Measurements from ENCODE around the gene CYB561. TPM values are rescaled to one million over a fixed set of nuclear protein-coding genes. Genes with fewer than 3 reads are reported as not detected.
A peak's percentile ranks its signal among the peaks of the same experiment; 100 is the strongest.

CYB561 gene
- total and polyA plus RNA-seq, 4 donors = 41.2 to 97.9 (median 45.8) TPM

DNA sequence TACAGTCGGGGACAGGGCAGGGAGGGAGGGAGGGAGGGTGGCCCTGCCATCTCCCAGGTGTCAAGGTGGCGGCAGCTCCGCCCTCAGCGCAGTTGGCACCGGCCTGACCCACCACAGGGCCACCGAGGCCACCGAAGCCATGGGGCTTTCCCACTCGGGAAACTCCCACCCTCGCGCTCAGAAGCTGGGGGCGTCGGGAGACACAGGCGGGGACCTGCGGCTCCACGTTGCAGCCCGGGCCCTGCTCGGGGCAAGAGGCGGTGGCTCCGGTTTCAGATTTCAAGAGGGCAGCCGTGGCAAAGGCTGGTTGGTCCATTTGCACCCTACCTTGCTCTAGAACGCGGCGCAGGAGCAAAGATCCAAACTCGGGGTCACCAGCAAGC, 544 bp downstream of the CYB561 start:
- ATAC-seq (ENCODE audit: insufficient read depth, low FRiP score) = peak; percentile 13
- no peak for TF ChIP-seq CTCF (IDR thresholded peaks at IDR 0.05; ENCODE audit: control extremely low read depth, extremely low read depth)
- no peaks in the 10 kb centered on the region for H3K27me3 ChIP-seq (ENCODE audit: control insufficient read depth in 3 of 3, insufficient read depth in 3 of 3, low read length in 2 of 3)
- peak overlapping the region; percentile 58 for H3K4me3 ChIP-seq
- H3K27ac ChIP-seq (ENCODE audit: low read depth in 1 of 2, low read length in 1 of 2) = peak overlapping the region in 1 of 2 donors; percentile 96
- H3K4me1 ChIP-seq (ENCODE audit: control insufficient read depth in 5 of 5, insufficient read depth in 5 of 5, low read length in 5 of 5) = peaks cover 0 to 30% (median 7%) of the 10 kb centered on the region in 5 donors
- peak; percentile 35 to 64 (median 61) for DNase-seq
- no peaks in the 10 kb centered on the region for H3K9me3 ChIP-seq (ENCODE audit: control insufficient read depth in 4 of 4, insufficient read depth in 3 of 4, low read length in 3 of 4)
- H3K36me3 ChIP-seq (ENCODE audit: control insufficient read depth in 4 of 4, insufficient read depth in 4 of 4, low read length in 4 of 4) = no peaks in the 10 kb centered on the region
- H3K9ac ChIP-seq (ENCODE audit: insufficient read depth in 1 of 2, low read length in 2 of 2) = peak overlapping the region in 1 of 2 donors; percentile 46
- WGBS, 2 donors = 2 to 5% methylated on average over 22 to 24 of the region's 24 CpGs

DNA sequence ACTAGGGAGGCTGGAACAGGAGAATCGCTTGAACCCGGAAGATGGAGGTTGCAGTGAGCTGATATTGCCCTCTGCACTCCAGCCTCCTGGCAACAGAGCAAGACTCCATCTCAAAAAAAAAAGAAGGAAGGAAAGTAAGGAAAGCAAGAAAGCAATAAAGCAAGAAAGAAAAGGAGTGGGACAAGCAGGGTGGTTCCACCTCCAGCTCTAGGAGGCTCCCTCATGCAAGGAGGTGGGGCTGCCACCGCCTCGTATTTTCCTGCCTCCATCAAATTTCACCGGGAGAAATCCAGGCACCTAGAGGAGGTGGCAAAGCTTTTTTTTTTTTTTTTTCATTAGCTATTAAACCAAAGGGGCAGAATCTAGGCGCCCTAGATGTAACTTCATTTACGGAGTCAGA, 1.0 kb downstream of the CYB561 start:
- no peaks in the 10 kb centered on the region for H3K9me3 ChIP-seq (ENCODE audit: control insufficient read depth in 4 of 4, insufficient read depth in 3 of 4, low read length in 3 of 4)
- DNase-seq = no peak
- WGBS, 2 donors = 51 to 68% methylated on average over 7 of the region's 7 CpGs
- no peak for TF ChIP-seq CTCF (IDR thresholded peaks at IDR 0.05; ENCODE audit: control extremely low read depth, extremely low read depth)
- no peak overlapping the region for H3K4me3 ChIP-seq
- no peaks in the 10 kb centered on the region for H3K27me3 ChIP-seq (ENCODE audit: control insufficient read depth in 3 of 3, insufficient read depth in 3 of 3, low read length in 2 of 3)
- no peak for ATAC-seq (ENCODE audit: insufficient read depth, low FRiP score)
- peaks cover 0 to 34% (median 7%) of the 10 kb centered on the region in 5 donors for H3K4me1 ChIP-seq (ENCODE audit: control insufficient read depth in 5 of 5, insufficient read depth in 5 of 5, low read length in 5 of 5)
- H3K36me3 ChIP-seq (ENCODE audit: control insufficient read depth in 4 of 4, insufficient read depth in 4 of 4, low read length in 4 of 4) = no peaks in the 10 kb centered on the region
- H3K27ac ChIP-seq (ENCODE audit: low read depth in 1 of 2, low read length in 1 of 2) = no peak overlapping the region
- peak overlapping the region; percentile 3 to 46 for H3K9ac ChIP-seq (ENCODE audit: insufficient read depth in 1 of 2, low read length in 2 of 2)

DNA sequence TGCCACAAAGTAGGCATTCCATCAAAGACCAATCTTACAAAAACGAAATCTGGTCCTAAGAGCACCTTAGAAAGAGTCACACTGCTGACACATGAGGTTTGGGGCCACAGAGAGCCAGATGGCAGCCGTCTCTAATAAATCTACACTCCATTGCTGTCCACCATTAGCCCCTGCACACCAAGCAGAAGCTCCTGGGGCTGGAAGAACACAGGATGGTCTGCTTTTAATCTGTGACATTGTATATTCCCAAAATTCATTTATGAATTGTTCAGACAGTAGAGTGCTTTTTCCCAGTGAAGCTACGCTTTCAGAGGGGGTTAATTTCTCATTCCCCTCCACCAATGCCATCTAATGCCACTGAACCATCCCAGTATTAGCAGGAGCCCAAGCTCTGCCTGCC, 1.6 kb downstream of the CYB561 start:
- H3K27me3 ChIP-seq (ENCODE audit: control insufficient read depth in 3 of 3, insufficient read depth in 3 of 3, low read length in 2 of 3) = no peaks in the 10 kb centered on the region
- no peak overlapping the region for H3K27ac ChIP-seq (ENCODE audit: low read depth in 1 of 2, low read length in 1 of 2)
- H3K9me3 ChIP-seq (ENCODE audit: control insufficient read depth in 4 of 4, insufficient read depth in 3 of 4, low read length in 3 of 4) = no peaks in the 10 kb centered on the region
- no peak for ATAC-seq (ENCODE audit: insufficient read depth, low FRiP score)
- no peaks in the 10 kb centered on the region for H3K36me3 ChIP-seq (ENCODE audit: control insufficient read depth in 4 of 4, insufficient read depth in 4 of 4, low read length in 4 of 4)
- no peak overlapping the region for H3K9ac ChIP-seq (ENCODE audit: insufficient read depth in 1 of 2, low read length in 2 of 2)
- H3K4me3 ChIP-seq = no peak overlapping the region
- WGBS, 2 donors = 84 to 90% methylated on average over 3 of the region's 3 CpGs
- peaks cover 0 to 36% (median 7%) of the 10 kb centered on the region in 5 donors for H3K4me1 ChIP-seq (ENCODE audit: control insufficient read depth in 5 of 5, insufficient read depth in 5 of 5, low read length in 5 of 5)
- no peak for DNase-seq
- TF ChIP-seq CTCF (IDR thresholded peaks at IDR 0.05; ENCODE audit: control extremely low read depth, extremely low read depth) = no peak

DNA sequence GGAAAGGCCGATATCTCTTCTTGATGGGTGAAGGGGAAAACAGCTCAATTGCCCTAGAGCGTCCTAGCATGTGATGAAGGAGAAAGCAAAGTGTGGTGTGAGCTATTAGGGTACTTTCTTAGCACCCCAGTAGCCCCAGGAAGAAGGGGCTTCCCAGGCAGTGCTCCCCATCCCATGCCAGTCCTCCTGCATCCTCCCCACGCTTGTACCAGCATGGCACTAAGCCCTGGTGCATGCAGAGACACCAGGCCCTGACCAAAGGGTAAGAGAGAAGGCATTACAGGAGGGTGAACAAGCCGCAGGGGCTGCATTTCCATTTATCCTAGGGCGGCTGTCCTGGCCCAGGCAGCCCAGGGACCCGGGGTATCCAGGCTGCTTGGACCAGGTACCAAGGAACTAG, 3.1 kb downstream of the CYB561 start:
- no peak for DNase-seq
- Histone ChIP-seq H3K4me3 (no peak overlapping the region), H3K27me3 (ENCODE audit: control insufficient read depth in 3 of 3, insufficient read depth in 3 of 3, low read length in 2 of 3) (peaks cover 0 to under 1% (median under 1%) of the 10 kb centered on the region in 3 donors), H3K36me3 (ENCODE audit: control insufficient read depth in 4 of 4, insufficient read depth in 4 of 4, low read length in 4 of 4) (no peaks in the 10 kb centered on the region), H3K9ac (ENCODE audit: insufficient read depth in 1 of 2, low read length in 2 of 2) (no peak overlapping the region), H3K9me3 (ENCODE audit: control insufficient read depth in 4 of 4, insufficient read depth in 3 of 4, low read length in 3 of 4) (no peaks in the 10 kb centered on the region), H3K4me1 (ENCODE audit: control insufficient read depth in 5 of 5, insufficient read depth in 5 of 5, low read length in 5 of 5) (peaks cover 0 to 39% (median 7%) of the 10 kb centered on the region in 5 donors), H3K27ac (ENCODE audit: low read depth in 1 of 2, low read length in 1 of 2) (peak overlapping the region in 1 of 2 donors; percentile 17)
- WGBS, 2 donors = 88 to 94% methylated on average over 6 of the region's 6 CpGs
- no peak for ATAC-seq (ENCODE audit: insufficient read depth, low FRiP score)
- TF ChIP-seq CTCF (IDR thresholded peaks at IDR 0.05; ENCODE audit: control extremely low read depth, extremely low read depth) = no peak

Data from lung (tissue), 12 donors.